Gastroesophageal sphincter (tissue), 4 donors: ENCODE measurements around the gene CBLB. TPM values are rescaled to one million over a fixed set of nuclear protein-coding genes. Genes with fewer than 3 reads are reported as not detected.

ENCODE experiments used
- ATAC-seq: fragments of 150-250 bp; one replicate; pipeline ENCODE4 v1.9.1; 2016; ENCODE audit warnings: mild to moderate bottlenecking, moderate library complexity
- H3K27ac ChIP-seq, 4 donors: fragments of 200-600 bp; sonication (generic) in 3 of 4; 1 replicate in 3 of 4; 2 replicates in 1 of 4; pipeline ENCODE4 v1.5.1; 2016 to 2019
- H3K27me3 ChIP-seq: fragments of 200-600 bp; sonication (generic); one replicate; pipeline ENCODE4 v1.5.1; 2019
- H3K36me3 ChIP-seq, 2 donors: fragments of 200-600 bp; sonication (generic); one replicate each; pipeline ENCODE4 v1.5.1; 2019; ENCODE audit warnings: control low read depth in 1 of 2
- H3K4me1 ChIP-seq, 3 donors: fragments of 200-600 bp; sonication (generic); 1 replicate in 2 of 3; 2 replicates in 1 of 3; pipeline ENCODE4 v1.5.1; 2016 to 2019; ENCODE audit warnings: control low read depth in 2 of 3
- H3K4me3 ChIP-seq, 2 donors: fragments of 200-600 bp; sonication (generic); one replicate each; pipeline ENCODE4 v1.5.1; 2019; ENCODE audit warnings: mild to moderate bottlenecking in 1 of 2, moderate library complexity in 1 of 2
- H3K9me3 ChIP-seq, 3 donors: fragments of 200-600 bp; sonication (generic); one replicate each; pipeline ENCODE4 v1.5.1; 2017 to 2019; ENCODE audit warnings: control low read depth in 2 of 3
- CTCF ChIP-seq, 4 experiments: fragments of 200-600 bp in 2 of 4; fragments of 450-650 bp in 2 of 4; sonication (generic) in 1 of 4; IDR thresholded peaks; one replicate each; pipeline ENCODE4 v1.5.1; 2017 to 2019; ENCODE audit warnings: antibody characterized with exemption in 4 of 4, mild to moderate bottlenecking in 2 of 4, moderate library complexity in 2 of 4
- EP300 ChIP-seq: sonication (generic); formaldehyde crosslinking; IDR thresholded peaks from one replicate; pipeline ENCODE4 v1.6.1; 2017; ENCODE audit warnings: antibody characterized with exemption, mild to moderate bottlenecking
- POLR2A ChIP-seq, 2 donors: fragments of 450-650 bp; IDR thresholded peaks; one replicate each; pipeline ENCODE4 v1.6.1; 2017; ENCODE audit warnings: antibody characterized with exemption in 2 of 2, mild to moderate bottlenecking in 2 of 2, moderate library complexity in 1 of 2
- POLR2AphosphoS5 ChIP-seq: sonication (generic); formaldehyde crosslinking; IDR thresholded peaks from one replicate; pipeline ENCODE4 v1.6.1; 2017; ENCODE audit warnings: antibody characterized with exemption
- WGBS, 2 donors: methylation state at CpG; one replicate each; pipeline ENCODE4 v1.1.5; 2018; ENCODE audit warnings: low coverage in 1 of 2; 5-methylcytosine and 5-hydroxymethylcytosine counted together
- total RNA-seq, 4 donors: library from RNA; depleted of rRNA; stranded (reverse); fragments of >200 nt; gene quantifications; one replicate each; pipeline ENCODE4 v1.1.0, GENCODE V29; 2016

The CBLB gene
- total RNA-seq, 4 donors from 2014 or later = 27.4 to 59.4 (median 40.4) TPM

- H3K27ac ChIP-seq = no peak overlapping the region
- no peaks in the 10 kb centered on the region for H3K27me3 ChIP-seq
- H3K36me3 ChIP-seq = no peaks in the 10 kb centered on the region
- H3K4me3 ChIP-seq = no peak overlapping the region
- ATAC-seq = no peak
- TF ChIP-seq CTCF (IDR thresholded peaks at IDR 0.05) (no peak), EP300 (no peak), POLR2AphosphoS5 (no peak), POLR2A (IDR thresholded peaks at IDR 0.05) (no peak)
- no peaks in the 10 kb centered on the region for H3K4me1 ChIP-seq
- no peaks in the 10 kb centered on the region for H3K9me3 ChIP-seq
These were observed 246.6 kb downstream of the CBLB start for GRCh38 chr3:105622169-105622568.

DNA sequence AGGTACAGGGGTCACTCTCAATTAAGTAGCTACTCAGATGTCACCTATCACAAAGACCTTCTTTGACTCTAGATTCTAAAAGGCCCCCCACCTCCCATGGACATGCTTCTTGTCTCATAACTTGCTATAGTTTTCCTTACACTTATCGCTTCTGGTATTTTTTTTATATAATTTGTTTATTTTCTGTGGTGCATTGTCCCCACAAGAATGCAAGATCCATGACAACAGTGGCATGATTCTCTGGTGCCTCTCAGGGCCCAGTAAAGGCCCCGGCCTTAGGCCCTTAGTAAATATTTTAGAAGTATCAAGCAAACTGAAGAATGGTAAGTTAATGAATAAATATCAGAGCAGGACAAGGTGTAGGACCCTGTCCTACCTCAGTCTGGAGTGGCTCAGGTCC, 248.6 kb downstream of the CBLB start:
- Histone ChIP-seq H3K27ac (no peak overlapping the region), H3K4me3 (no peak overlapping the region), H3K9me3 (no peaks in the 10 kb centered on the region), H3K4me1 (no peaks in the 10 kb centered on the region), H3K27me3 (no peaks in the 10 kb centered on the region), H3K36me3 (no peaks in the 10 kb centered on the region)
- TF ChIP-seq POLR2AphosphoS5 = no peak
- TF ChIP-seq CTCF (IDR thresholded peaks at IDR 0.05) = no peak
- no peak for TF ChIP-seq POLR2A (IDR thresholded peaks at IDR 0.05)
- no peak for TF ChIP-seq EP300
- WGBS, 2 donors = 75 to 100% methylated on average over 1 to 2 of the region's 2 CpGs
- ATAC-seq = no peak

- H3K27ac ChIP-seq = no peak overlapping the region
- TF ChIP-seq POLR2A (IDR thresholded peaks at IDR 0.05) (no peak), CTCF (IDR thresholded peaks at IDR 0.05) (no peak), POLR2AphosphoS5 (no peak), EP300 (no peak)
- ATAC-seq = no peak
- no peaks in the 10 kb centered on the region for H3K4me1 ChIP-seq
- no peak overlapping the region for H3K4me3 ChIP-seq
- H3K9me3 ChIP-seq = no peaks in the 10 kb centered on the region
- no peaks in the 10 kb centered on the region for H3K27me3 ChIP-seq
- 100% methylated on average over 2 of the region's 2 CpGs for WGBS, 2 donors
- H3K36me3 ChIP-seq = no peaks in the 10 kb centered on the region
These were observed 249.2 kb downstream of the CBLB start for GRCh38 chr3:105619651-105620050.

- no peaks in the 10 kb centered on the region for H3K9me3 ChIP-seq
- WGBS, 2 donors = 82 to 100% methylated on average over 2 to 5 of the region's 5 CpGs
- no peaks in the 10 kb centered on the region for H3K4me1 ChIP-seq
- no peaks in the 10 kb centered on the region for H3K27me3 ChIP-seq
- H3K27ac ChIP-seq = no peak overlapping the region
- TF ChIP-seq CTCF (IDR thresholded peaks at IDR 0.05) = no peak
- no peak for TF ChIP-seq EP300
- no peak for TF ChIP-seq POLR2A (IDR thresholded peaks at IDR 0.05)
- no peak for ATAC-seq
- no peaks in the 10 kb centered on the region for H3K36me3 ChIP-seq
- no peak overlapping the region for H3K4me3 ChIP-seq
These were observed 250.3 kb downstream of the CBLB start for GRCh38 chr3:105618556-105618955.

DNA sequence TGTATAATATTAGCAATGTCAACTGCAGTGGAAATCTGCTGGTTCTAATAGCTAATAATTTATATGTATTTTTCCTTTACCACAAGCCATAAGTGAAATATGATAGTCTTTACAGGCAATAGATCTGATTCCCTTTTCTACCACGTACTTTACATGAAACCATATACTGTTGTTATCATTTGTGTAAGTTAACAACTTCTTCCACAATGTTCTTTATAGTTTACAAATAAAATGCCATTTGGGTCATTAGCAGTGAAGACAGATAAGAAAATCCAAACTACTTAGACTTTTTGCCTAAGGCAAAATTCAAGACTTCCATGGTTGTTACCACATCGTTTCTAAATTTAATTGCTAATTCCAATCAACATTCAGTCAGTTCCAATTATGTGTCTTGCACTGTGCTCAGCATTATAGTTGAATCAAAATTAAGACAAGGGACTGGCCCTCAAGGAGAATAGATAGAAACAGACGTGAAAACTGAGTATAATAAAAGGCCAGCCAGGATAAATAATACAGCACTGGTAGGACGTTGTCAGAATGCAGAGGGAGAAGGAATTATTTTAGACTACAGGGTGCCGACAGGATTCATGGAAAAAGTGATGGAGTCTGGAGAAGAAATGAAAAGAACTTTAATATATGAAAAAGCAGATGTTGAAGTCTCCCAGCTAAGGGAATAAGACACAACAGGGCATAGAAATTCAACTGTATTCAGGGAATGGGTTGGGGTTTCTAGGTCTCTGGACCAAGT, 252.3 kb downstream of the CBLB start:
- Histone ChIP-seq H3K36me3 (no peaks in the 10 kb centered on the region), H3K9me3 (no peaks in the 10 kb centered on the region), H3K27ac (no peak overlapping the region), H3K4me3 (no peak overlapping the region), H3K4me1 (no peaks in the 10 kb centered on the region), H3K27me3 (no peaks in the 10 kb centered on the region)
- ATAC-seq = no peak
- 24 to 66% methylated on average over 4 to 5 of the region's 5 CpGs for WGBS, 2 donors
- no peak for TF ChIP-seq POLR2AphosphoS5
- no peak for TF ChIP-seq EP300
- no peak for TF ChIP-seq POLR2A (IDR thresholded peaks at IDR 0.05)
- TF ChIP-seq CTCF (IDR thresholded peaks at IDR 0.05) = no peak
